GM12878 (cell line): ENCODE data around the gene ENOX2. TPM values are rescaled to one million over a fixed set of nuclear protein-coding genes. Genes with fewer than 3 reads are reported as not detected.

Experiments used
- ATAC-seq: fragments of 200-7000 bp; cut with Tn5 transposase; 3 replicates; pipeline ENCODE4 v1.9.1; 2020; ENCODE audit warnings: mild to moderate bottlenecking, moderate library complexity
- BruUV-seq: library from RNA; stranded (reverse); fragments of 400-500 nt; replicated peaks from 2 replicates; lab custom pipeline; 2021; lab: Mats Ljungman, UMichigan
- CTCF ChIA-PET: fragments of 300-600 bp; sonication (Branson Sonifier 250); formaldehyde crosslinking; extraction: SDS; loops from one replicate; lab custom pipeline; 2021; ENCODE audit warnings: inconsistent platforms; lab: Yijun Ruan, JAX
- POLR2A ChIA-PET: fragments of 350-600 bp; formaldehyde crosslinking; extraction: SDS; loops from one replicate; lab custom pipeline; 2021; ENCODE audit warnings: inconsistent platforms; lab: Charles Lee
- RAD21 ChIA-PET: fragments of 300-600 bp; sonication (Branson Sonifier 250); formaldehyde crosslinking; loops from one replicate; lab custom pipeline; 2023; ENCODE audit warnings: antibody characterized with exemption; ENCODE audit not compliant: unreplicated experiment; lab: Charles Lee
- SMC1A ChIA-PET: fragments of 300-600 bp; sonication (Branson Sonifier 250); formaldehyde crosslinking; loops from one replicate; lab custom pipeline; 2023; ENCODE audit not compliant: unreplicated experiment, uncharacterized antibody; lab: Charles Lee
- DNase-seq: peaks from one replicate; pipeline ENCODE4 v3.0.0-alpha.2; 2011; ENCODE audit warnings: low read depth, low spot score
- FAIRE-seq: peaks from 3 replicates; lab custom pipeline; 2011; peaks lifted over from hg19 to GRCh38; lab: Jason Lieb, UNC
- H2AFZ ChIP-seq: 2 replicates; pipeline ENCODE4 v1.6.0; 2011; ENCODE audit warnings: low read depth, low read length, control low read depth; ENCODE audit not compliant: control insufficient read depth
- H3K27ac ChIP-seq: 2 replicates; pipeline ENCODE4 v1.5.1; 2011; ENCODE audit warnings: control low read depth; ENCODE audit not compliant: control insufficient read depth, insufficient read depth
- H3K27me3 ChIP-seq, 2 experiments: replicated peaks in 1 of 2; 2 replicates each; pipeline versions ENCODE4 v1.6.0 to v1.6.1; 2011; ENCODE audit warnings: low read length in 1 of 2; ENCODE audit not compliant: control insufficient read depth in 2 of 2, insufficient read depth in 2 of 2
- H3K36me3 ChIP-seq, 2 experiments: 2 replicates each; pipeline ENCODE4 v1.5.1; 2011; ENCODE audit warnings: low read length in 1 of 2; ENCODE audit not compliant: control insufficient read depth in 2 of 2, insufficient read depth in 2 of 2
- H3K4me1 ChIP-seq: 2 replicates; pipeline ENCODE4 v1.6.1; 2011; ENCODE audit warnings: mild to moderate bottlenecking, low read length, moderate library complexity, mixed read lengths; ENCODE audit not compliant: control insufficient read depth, insufficient read depth
- H3K4me2 ChIP-seq: 2 replicates; pipeline ENCODE4 v1.6.0; 2011; ENCODE audit warnings: control low read depth; ENCODE audit not compliant: control insufficient read depth, insufficient read depth
- H3K4me3 ChIP-seq: fragments of 200-600 bp; sonication (generic); 2 replicates; pipeline ENCODE4 v1.5.1; 2016
- H3K79me2 ChIP-seq: 2 replicates; pipeline ENCODE4 v1.6.0; 2011; ENCODE audit warnings: low read length; ENCODE audit not compliant: control insufficient read depth, insufficient read depth
- H3K9ac ChIP-seq: 2 replicates; pipeline ENCODE4 v1.8.0; 2011; ENCODE audit warnings: low read length, control low read depth, mixed read lengths; ENCODE audit not compliant: control insufficient read depth, insufficient read depth
- H3K9me3 ChIP-seq: replicated peaks from 3 replicates; pipeline ENCODE4 v1.5.1; 2011; ENCODE audit warnings: mild to moderate bottlenecking, low read length; ENCODE audit not compliant: control insufficient read depth, insufficient read depth
- H4K20me1 ChIP-seq: 2 replicates; pipeline ENCODE4 v1.6.0; 2011; ENCODE audit not compliant: control insufficient read depth, insufficient read depth
- CEBPB ChIP-seq, 2 experiments: fragments of 150-350 bp in 1 of 2; IDR thresholded peaks; 2 replicates each; pipeline ENCODE4 v1.6.1; 2012 to 2014; ENCODE audit warnings: low read depth in 2 of 2, low read length in 2 of 2, borderline replicate concordance in 1 of 2, inconsistent platforms in 1 of 2
- EZH2 ChIP-seq: IDR thresholded peaks from 2 replicates; pipeline ENCODE4 v1.6.1; 2012; ENCODE audit warnings: low read depth, mild to moderate bottlenecking, control low read depth, inconsistent platforms, low read length, borderline replicate concordance; ENCODE audit not compliant: control insufficient read depth
- NBN ChIP-seq: fragments of 450-650 bp; IDR thresholded peaks from 2 replicates; pipeline ENCODE4 v1.6.1; 2016
- NR2F1 ChIP-seq: fragments of 450-650 bp; conservative IDR thresholded peaks from 2 replicates; pipeline ENCODE4 v1.6.1; 2017; ENCODE audit warnings: mild to moderate bottlenecking
- SRF ChIP-seq, 2 experiments: IDR thresholded peaks; 2 replicates each; pipeline ENCODE4 v1.6.1; 2011; ENCODE audit warnings: low read depth in 2 of 2, low read length in 2 of 2, mild to moderate bottlenecking in 1 of 2, moderate library complexity in 1 of 2
- TARDBP ChIP-seq: IDR thresholded peaks from 2 replicates; pipeline ENCODE4 v1.6.1; 2016; ENCODE audit warnings: borderline replicate concordance
- WGBS: methylation state at CpG from one replicate; pipeline ENCODE4 v1.1.6; 2016; ENCODE audit warnings: low lambda C conversion rate; ENCODE audit not compliant: insufficient replicate concordance, insufficient coverage; ENCODE audit errors: missing lambda C conversion rate; 5-methylcytosine and 5-hydroxymethylcytosine counted together
- in situ Hi-C: fragments of 300-500 bp; cut with MboI; formaldehyde crosslinking; loops from 9 replicates; pipeline ENCODE4 v1.14.3; 2018; ENCODE audit warnings: mixed read lengths
- intact Hi-C: fragments of 100-400 bp; cut with micrococcal nuclease; formaldehyde crosslinking; loops from one replicate; pipeline ENCODE4 v1.14.2; 2022; ENCODE audit not compliant: unreplicated experiment
- polyA plus RNA-seq, 11 experiments: library from polyadenylated mRNA; depleted of rRNA in 4 of 11; unstranded in 6 of 11; stranded (reverse) in 5 of 11; fragments of >200 nt; fragmentation: Nextera tagmentation in 4 of 11; fragmentation: Illumina TruSeq in 1 of 11; extraction: Ambion mirVana in 4 of 11; extraction: Trizol in 1 of 11; gene quantifications; 1 replicate in 1 of 11; 2 replicates in 10 of 11; pipeline versions ENCODE4 v1.2.1 to v1.2.3, GENCODE V29; 2011 to 2016; ENCODE audit warnings: inconsistent platforms in 2 of 11, missing spikeins in 2 of 11, low read depth in 1 of 11
- total RNA-seq, 4 experiments: library from RNA; depleted of rRNA in 3 of 4; stranded (reverse); fragments of >200 nt in 3 of 4; fragmentation: Illumina TruSeq in 1 of 4; extraction: Trizol in 1 of 4; gene quantifications; 2 replicates each; pipeline versions ENCODE4 v1.2.1 to v1.2.3, GENCODE V29; 2013 to 2021

The ENOX2 gene
- total and polyA plus RNA-seq, 10 of the 15 experiments (the other 5 are each of a cell fraction or from before 2014, with no cell fraction given): 3.2 to 13.0 (median 7.7) TPM

- H3K27ac ChIP-seq: no peak overlapping the region
- TF ChIP-seq NR2F1 (no peak), NBN (no peak), CEBPB (IDR thresholded peaks at IDR 0.05; ENCODE audit: borderline replicate concordance in 1 of 2, low read depth in 2 of 2, low read length in 2 of 2) (no peak), TARDBP (no peak), EZH2 (no peak)
- TF ChIP-seq, all 136 proteins: peak for 0
- ATAC-seq: no peak
- in situ Hi-C loops (no loop called here), intact Hi-C loops (no loop called here)
- WGBS: 66% methylated on average over 3 of the region's 3 CpGs
- Histone ChIP-seq H3K4me3 (no peak overlapping the region), H4K20me1 (no peaks in the 10 kb centered on the region), H3K79me2 (no peaks in the 10 kb centered on the region), H2AFZ (no peak overlapping the region), H3K9me3 (no peaks in the 10 kb centered on the region; the same call in 2 of the 3 replicates), H3K27me3 (no peaks in the 10 kb centered on the region), H3K4me1 (no peaks in the 10 kb centered on the region), H3K36me3 (no peaks in the 10 kb centered on the region), H3K4me2 (no peak overlapping the region), H3K9ac (no peak overlapping the region)
- no peak for DNase-seq
- no TSS peak for BruUV-seq
- CTCF ChIA-PET: no interaction called here
- POLR2A ChIA-PET: no interaction called here
- RAD21 ChIA-PET: no interaction called here
- FAIRE-seq: no peak
- SMC1A ChIA-PET: no interaction called here
These were observed 33.8 kb downstream of the ENOX2 start for GRCh38 chrX:130869239-130869638.

GRCh38 chrX:130861462-130861861 is 41.5 kb downstream of the ENOX2 start:
- H3K4me2 ChIP-seq: no peak overlapping the region
- in situ Hi-C loops (no loop called here), intact Hi-C loops (no loop called here)
- no peaks in the 10 kb centered on the region for H3K36me3 ChIP-seq
- no TSS peak for BruUV-seq
- TF ChIP-seq SRF (IDR thresholded peaks at IDR 0.05; ENCODE audit: low read depth in 2 of 2, low read length in 2 of 2): no peak
- H3K4me3 ChIP-seq: no peak overlapping the region
- no peak overlapping the region for H3K27ac ChIP-seq
- no peaks in the 10 kb centered on the region for H3K79me2 ChIP-seq
- no peak overlapping the region for H2AFZ ChIP-seq
- no peaks in the 10 kb centered on the region for H3K9me3 ChIP-seq
- ChIA-PET POLR2A (no interaction called here), CTCF (no interaction called here), RAD21 (no interaction called here), SMC1A (no interaction called here)
- no peak for FAIRE-seq
- H4K20me1 ChIP-seq: no peaks in the 10 kb centered on the region
- no peak for ATAC-seq
- 50% methylated on average over 1 of the region's 1 CpG for WGBS
- no peaks in the 10 kb centered on the region for H3K4me1 ChIP-seq
- no peak overlapping the region for H3K9ac ChIP-seq
- no peak for DNase-seq
- no peaks in the 10 kb centered on the region for H3K27me3 ChIP-seq
